Bronchial epithelial cell (primary cell): Measurements from ENCODE around the gene GALNT18. TPM values are rescaled to one million over a fixed set of nuclear protein-coding genes. Genes with fewer than 3 reads are reported as not detected.
A peak's percentile ranks its signal among the peaks of the same experiment; 100 is the strongest.

ENCODE experiments used
- DNase-seq: peaks from one replicate; pipeline ENCODE4 v3.0.0-alpha.2; 2010; ENCODE audit warnings: low read depth
- FAIRE-seq: peaks from 2 replicates; lab custom pipeline; 2011; peaks lifted over from hg19 to GRCh38; lab: Jason Lieb, UNC
- H3K27me3 ChIP-seq: 2 replicates; pipeline ENCODE4 v1.5.1; 2011; ENCODE audit warnings: low read length; ENCODE audit not compliant: control insufficient read depth, insufficient read depth
- H3K36me3 ChIP-seq: 2 replicates; pipeline ENCODE4 v1.5.1; 2011; ENCODE audit warnings: low read length; ENCODE audit not compliant: control insufficient read depth, insufficient read depth
- H3K4me3 ChIP-seq: 2 replicates; pipeline ENCODE4 v1.5.1; 2011; ENCODE audit warnings: mild to moderate bottlenecking, low read depth, low read length, control low read depth
- CTCF ChIP-seq: IDR thresholded peaks from 2 replicates; pipeline ENCODE4 v1.5.1; 2011; ENCODE audit warnings: mild to moderate bottlenecking, moderate library complexity, low read length, control low read depth, inconsistent platforms; ENCODE audit not compliant: insufficient read depth, severe bottlenecking
- total RNA-seq: library from RNA; depleted of rRNA; stranded (reverse); fragments of >200 nt; gene quantifications from 2 replicates; pipeline ENCODE4 v1.2.1, GENCODE V29; 2014

Gene GALNT18
- total RNA-seq, 1 donor from 2014 or later: 26.1 TPM

GRCh38 chr11:11505190-11505589 lies 116.6 kb downstream of the GALNT18 start:
- no peaks in the 10 kb centered on the region for H3K36me3 ChIP-seq
- no peak for FAIRE-seq
- no peak for DNase-seq
- no peak for TF ChIP-seq CTCF
- no peak overlapping the region for H3K4me3 ChIP-seq
- no peaks in the 10 kb centered on the region for H3K27me3 ChIP-seq

GRCh38 chr11:11504071-11504470 lies 117.7 kb downstream of the GALNT18 start:
- Histone ChIP-seq H3K4me3 (no peak overlapping the region), H3K36me3 (no peaks in the 10 kb centered on the region), H3K27me3 (no peaks in the 10 kb centered on the region)
- no peak for FAIRE-seq
- TF ChIP-seq CTCF: no peak
- no peak for DNase-seq

GRCh38 chr11:11502263-11502861 lies 119.4 kb downstream of the GALNT18 start:
- FAIRE-seq: peak; percentile 68
- peak; percentile 69 for DNase-seq
- Histone ChIP-seq H3K27me3 (no peaks in the 10 kb centered on the region), H3K36me3 (no peaks in the 10 kb centered on the region), H3K4me3 (no peak overlapping the region)
- no peak for TF ChIP-seq CTCF

- Histone ChIP-seq H3K36me3 (no peaks in the 10 kb centered on the region), H3K4me3 (no peak overlapping the region), H3K27me3 (no peaks in the 10 kb centered on the region)
- FAIRE-seq (peak; percentile 40), DNase-seq (no peak)
- no peak for TF ChIP-seq CTCF
Observed at GRCh38 chr11:11501546-11502262, 120.1 kb downstream of the GALNT18 start.

DNA sequence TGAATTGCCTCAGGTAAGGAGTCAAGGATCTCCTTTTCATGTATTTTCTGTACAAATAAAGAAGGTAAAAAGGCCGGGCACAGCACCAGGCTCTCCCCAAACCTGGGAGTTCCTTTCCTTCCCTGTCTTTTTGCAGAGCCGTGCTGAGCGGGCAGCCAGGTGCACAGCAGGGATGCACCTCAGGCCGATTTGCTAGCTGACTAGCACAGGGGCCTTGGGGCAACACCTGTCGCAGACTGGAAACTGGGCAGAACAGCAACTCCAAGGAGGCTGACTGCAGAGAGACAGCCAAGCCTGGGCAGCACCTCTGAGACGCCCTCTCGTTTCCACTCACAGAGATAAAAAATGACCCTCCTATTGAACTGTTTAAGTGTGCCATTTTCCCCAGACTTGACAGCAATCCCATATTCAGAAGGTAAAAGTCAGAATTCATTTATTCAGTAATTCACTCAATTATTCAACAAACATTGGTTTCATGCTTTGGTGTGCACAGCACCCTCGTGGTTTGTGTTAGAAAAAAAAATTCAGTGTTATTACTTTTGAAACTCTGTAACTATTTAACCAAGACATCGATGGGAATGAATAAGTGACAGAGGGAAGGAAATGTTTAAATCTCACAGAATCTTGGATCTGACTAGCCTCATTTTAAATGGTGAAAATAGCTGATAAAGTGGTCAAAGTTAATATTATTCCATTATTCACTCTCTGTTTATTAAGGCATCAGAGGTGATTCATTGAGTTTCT lies 120.9 kb downstream of the GALNT18 start:
- TF ChIP-seq CTCF: no peak
- H3K4me3 ChIP-seq: no peak overlapping the region
- no peak for FAIRE-seq
- DNase-seq: no peak
- H3K36me3 ChIP-seq: no peaks in the 10 kb centered on the region
- no peaks in the 10 kb centered on the region for H3K27me3 ChIP-seq
